Loucy (cell line): ENCODE measurements around the gene TFPI.

Experiments
- H2AFZ ChIP-seq: fragments of 200-600 bp; sonication (generic); 2 replicates; pipeline ENCODE4 v1.6.0; 2016; ENCODE audit warnings: antibody characterized with exemption, mild to moderate bottlenecking, low read length, moderate library complexity
- H3F3A ChIP-seq: fragments of 200-600 bp; 2 replicates; pipeline ENCODE4 v1.6.0; 2016; ENCODE audit warnings: antibody characterized with exemption, low read depth, mild to moderate bottlenecking
- H3K27me3 ChIP-seq: fragments of 200-600 bp; sonication (generic); 2 replicates; pipeline ENCODE4 v1.6.1; 2014; ENCODE audit warnings: low read length, mild to moderate bottlenecking; ENCODE audit not compliant: insufficient read depth, poor library complexity, severe bottlenecking
- H3K36me3 ChIP-seq: fragments of 200-600 bp; sonication (generic); 2 replicates; pipeline ENCODE4 v1.6.1; 2016; ENCODE audit warnings: low read length; ENCODE audit not compliant: insufficient read depth
- H3K4me1 ChIP-seq: fragments of 200-600 bp; sonication (generic); 2 replicates; pipeline ENCODE4 v1.5.1; 2014; ENCODE audit warnings: low read length, mild to moderate bottlenecking; ENCODE audit not compliant: insufficient read depth, poor library complexity, severe bottlenecking
- H3K4me2 ChIP-seq: fragments of 200-600 bp; sonication (generic); 2 replicates; pipeline ENCODE4 v1.6.0; 2014; ENCODE audit warnings: antibody characterized with exemption, low read length, low read depth, mild to moderate bottlenecking; ENCODE audit not compliant: poor library complexity, severe bottlenecking
- H3K4me3 ChIP-seq: fragments of 200-600 bp; sonication (generic); 2 replicates; pipeline ENCODE4 v1.5.1; 2014; ENCODE audit warnings: low read length, mild to moderate bottlenecking, mixed read lengths; ENCODE audit not compliant: poor library complexity, severe bottlenecking
- H3K79me2 ChIP-seq: fragments of 200-600 bp; sonication (generic); 2 replicates; pipeline ENCODE4 v1.6.1; 2014; ENCODE audit warnings: low read length; ENCODE audit not compliant: insufficient read depth
- H3K9ac ChIP-seq: fragments of 200-600 bp; sonication (generic); 2 replicates; pipeline ENCODE4 v1.6.0; 2014; ENCODE audit warnings: mild to moderate bottlenecking, low read depth, low read length, moderate library complexity; ENCODE audit not compliant: poor library complexity, severe bottlenecking
- H3K9me2 ChIP-seq: fragments of 200-600 bp; sonication (generic); replicated peaks from 2 replicates; pipeline ENCODE4 v1.6.1; 2016; ENCODE audit warnings: low read depth, low read length, mixed read lengths
- H3K9me3 ChIP-seq: fragments of 200-600 bp; sonication (generic); 2 replicates; pipeline ENCODE4 v1.6.1; 2014; ENCODE audit warnings: mild to moderate bottlenecking, antibody characterized with exemption, low read length, low read depth; ENCODE audit not compliant: insufficient read depth
- H4K20me1 ChIP-seq: fragments of 200-600 bp; sonication (generic); 2 replicates; pipeline ENCODE4 v1.6.0; 2014; ENCODE audit warnings: antibody characterized with exemption, low read length, mild to moderate bottlenecking; ENCODE audit not compliant: insufficient read depth, poor library complexity, severe bottlenecking
- EZH2phosphoT487 ChIP-seq: fragments of 200-600 bp; IDR thresholded peaks from 2 replicates; pipeline ENCODE4 v1.6.1; 2018; ENCODE audit warnings: antibody characterized with exemption, mild to moderate bottlenecking, moderate library complexity, borderline replicate concordance
- TF ChIP-seq, protein P1 (sequence below): fragments of 200-600 bp; sonication (generic); conservative IDR thresholded peaks from 2 replicates; pipeline ENCODE4 v1.5.1; 2014; ENCODE audit warnings: mild to moderate bottlenecking, antibody characterized with exemption, low read length

TFPI gene

DNA sequence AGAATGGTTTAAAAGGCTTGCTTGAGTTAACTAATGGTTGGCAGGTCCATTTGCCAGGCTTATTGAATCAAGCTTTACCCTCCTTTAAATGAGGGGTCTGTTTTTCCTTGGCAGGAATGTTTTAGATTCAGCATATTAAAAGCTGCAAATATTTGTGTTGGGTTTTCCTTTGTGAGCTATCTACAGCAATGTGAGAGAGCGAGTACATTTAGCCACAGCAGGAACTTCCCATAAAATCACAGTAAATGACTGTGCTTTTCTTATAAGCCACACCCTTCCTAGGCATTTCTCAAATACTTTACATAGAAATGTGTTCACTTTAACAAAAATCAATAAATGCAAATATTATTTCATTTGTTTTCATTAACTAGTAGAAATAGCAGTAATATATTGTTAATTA lies 130.1 kb downstream of the TFPI start:
- Histone ChIP-seq H3K36me3 (no peaks in the 10 kb centered on the region), H2AFZ (no peak overlapping the region), H4K20me1 (no peaks in the 10 kb centered on the region), H3K9me3 (no peaks in the 10 kb centered on the region), H3K4me2 (no peak overlapping the region), H3K4me1 (no peaks in the 10 kb centered on the region), H3F3A (no peaks in the 10 kb centered on the region), H3K27me3 (no peaks in the 10 kb centered on the region), H3K9me2 (no peaks in the 10 kb centered on the region), H3K79me2 (no peaks in the 10 kb centered on the region), H3K4me3 (no peak overlapping the region), H3K9ac (no peak overlapping the region)
- TF ChIP-seq, protein P1, sequence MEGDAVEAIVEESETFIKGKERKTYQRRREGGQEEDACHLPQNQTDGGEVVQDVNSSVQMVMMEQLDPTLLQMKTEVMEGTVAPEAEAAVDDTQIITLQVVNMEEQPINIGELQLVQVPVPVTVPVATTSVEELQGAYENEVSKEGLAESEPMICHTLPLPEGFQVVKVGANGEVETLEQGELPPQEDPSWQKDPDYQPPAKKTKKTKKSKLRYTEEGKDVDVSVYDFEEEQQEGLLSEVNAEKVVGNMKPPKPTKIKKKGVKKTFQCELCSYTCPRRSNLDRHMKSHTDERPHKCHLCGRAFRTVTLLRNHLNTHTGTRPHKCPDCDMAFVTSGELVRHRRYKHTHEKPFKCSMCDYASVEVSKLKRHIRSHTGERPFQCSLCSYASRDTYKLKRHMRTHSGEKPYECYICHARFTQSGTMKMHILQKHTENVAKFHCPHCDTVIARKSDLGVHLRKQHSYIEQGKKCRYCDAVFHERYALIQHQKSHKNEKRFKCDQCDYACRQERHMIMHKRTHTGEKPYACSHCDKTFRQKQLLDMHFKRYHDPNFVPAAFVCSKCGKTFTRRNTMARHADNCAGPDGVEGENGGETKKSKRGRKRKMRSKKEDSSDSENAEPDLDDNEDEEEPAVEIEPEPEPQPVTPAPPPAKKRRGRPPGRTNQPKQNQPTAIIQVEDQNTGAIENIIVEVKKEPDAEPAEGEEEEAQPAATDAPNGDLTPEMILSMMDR = no peak
- no peak for TF ChIP-seq EZH2phosphoT487

DNA sequence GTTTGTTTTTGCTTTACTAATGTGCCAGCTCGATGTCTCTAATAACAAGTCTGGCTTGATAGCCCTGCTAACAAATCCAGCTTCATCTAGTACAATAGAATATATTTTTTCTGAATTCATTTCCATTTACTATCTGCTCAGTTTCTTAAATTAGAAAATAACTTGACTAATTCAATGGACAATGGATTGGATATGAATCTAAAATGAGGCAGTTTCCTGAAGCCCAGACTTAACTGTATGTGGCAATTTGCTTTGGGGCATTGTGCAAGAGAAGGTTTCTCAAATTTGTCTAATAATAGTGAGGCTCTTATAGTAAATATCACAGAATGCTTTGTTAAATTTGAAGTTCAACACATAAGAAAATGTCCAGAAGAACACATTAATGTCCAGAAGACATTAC lies 132.0 kb downstream of the TFPI start:
- Histone ChIP-seq H4K20me1 (no peaks in the 10 kb centered on the region), H3K4me3 (no peak overlapping the region), H3K9me2 (no peaks in the 10 kb centered on the region), H3K36me3 (no peaks in the 10 kb centered on the region), H3K27me3 (no peaks in the 10 kb centered on the region), H3K79me2 (no peaks in the 10 kb centered on the region), H3K9me3 (no peaks in the 10 kb centered on the region), H2AFZ (no peak overlapping the region), H3K4me1 (no peaks in the 10 kb centered on the region), H3F3A (no peaks in the 10 kb centered on the region), H3K9ac (no peak overlapping the region), H3K4me2 (no peak overlapping the region)
- TF ChIP-seq, protein P1 = no peak
- no peak for TF ChIP-seq EZH2phosphoT487

DNA sequence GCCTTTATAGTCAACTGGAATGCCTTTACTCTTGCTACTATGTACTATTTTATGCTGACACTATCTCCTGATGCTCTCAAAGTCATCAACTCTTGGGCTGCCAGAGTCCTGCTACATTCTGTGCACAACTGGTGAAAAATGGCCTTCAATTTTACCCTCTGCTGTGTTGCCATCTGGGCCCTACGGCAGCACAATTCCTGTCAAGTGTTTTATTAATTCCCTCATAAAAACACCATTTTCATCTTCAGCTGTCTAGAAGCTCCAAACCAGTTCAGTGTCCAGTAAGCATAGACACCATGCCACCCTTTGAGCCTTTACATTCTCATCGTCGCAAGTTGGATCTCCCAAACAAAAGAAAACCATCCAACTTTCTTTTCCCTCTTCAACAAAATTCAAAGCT lies 132.7 kb downstream of the TFPI start:
- TF ChIP-seq, protein P1 = no peak
- TF ChIP-seq EZH2phosphoT487 = no peak
- H3K4me2 ChIP-seq = no peak overlapping the region
- H2AFZ ChIP-seq = no peak overlapping the region
- H3K79me2 ChIP-seq = no peaks in the 10 kb centered on the region
- H3K9ac ChIP-seq = no peak overlapping the region
- no peaks in the 10 kb centered on the region for H3K4me1 ChIP-seq
- H3K9me3 ChIP-seq = no peaks in the 10 kb centered on the region
- H3K4me3 ChIP-seq = no peak overlapping the region
- no peaks in the 10 kb centered on the region for H4K20me1 ChIP-seq
- H3K9me2 ChIP-seq = no peaks in the 10 kb centered on the region
- H3K36me3 ChIP-seq = no peaks in the 10 kb centered on the region
- no peaks in the 10 kb centered on the region for H3F3A ChIP-seq
- no peaks in the 10 kb centered on the region for H3K27me3 ChIP-seq
